Measurements from ENCODE around the gene SEZ6L.

Gene SEZ6L

GRCh38 chr22:26169315-26170111, at the start of gene SEZ6L:
TSS of gene SEZ6L (plus strand) at chr22:26169462. CDS start at chr22:26169670, 208 bp downstream.
- FAIRE-seq, result no peak

- FAIRE-seq, result no peak
These were observed 46.3 kb upstream of the SEZ6L start for GRCh38 chr22:26122920-26123468.

- FAIRE-seq, result no peak
These were observed 44.1 kb upstream of the SEZ6L start for GRCh38 chr22:26124991-26125725.

- FAIRE-seq, result no peak
These were observed 42.1 kb upstream of the SEZ6L start for GRCh38 chr22:26127126-26127525.

GRCh38 chr22:26127556-26127955, 41.7 kb upstream of the SEZ6L start:
- FAIRE-seq, result no peak

GRCh38 chr22:26131589-26132154, 37.6 kb upstream of the SEZ6L start:
- no peak for FAIRE-seq

GRCh38 chr22:26134654-26135330, 34.5 kb upstream of the SEZ6L start:
- FAIRE-seq, result no peak

- FAIRE-seq, result no peak
These were observed 33.5 kb upstream of the SEZ6L start for GRCh38 chr22:26135806-26136205.

- FAIRE-seq, result no peak
These were observed 30.0 kb upstream of the SEZ6L start for GRCh38 chr22:26139310-26139709.

- FAIRE-seq, result no peak
These were observed 27.4 kb upstream of the SEZ6L start for GRCh38 chr22:26141831-26142230.

GRCh38 chr22:26143806-26144325, 25.4 kb upstream of the SEZ6L start:
- no peak for FAIRE-seq

GRCh38 chr22:26159886-26160285, 9.4 kb upstream of the SEZ6L start:
- no peak for FAIRE-seq

GRCh38 chr22:26161746-26162145, 7.5 kb upstream of the SEZ6L start:
- FAIRE-seq, result no peak

GRCh38 chr22:26162926-26163325, 6.3 kb upstream of the SEZ6L start:
- FAIRE-seq, result no peak

GRCh38 chr22:26164174-26164573, 5.1 kb upstream of the SEZ6L start:
- no peak for FAIRE-seq

- FAIRE-seq, result no peak
These were observed 871 bp upstream of the SEZ6L start for GRCh38 chr22:26168330-26168851.

GRCh38 chr22:26168939-26169314, 335 bp upstream of the SEZ6L start:
- FAIRE-seq, result no peak

GRCh38 chr22:26170112-26170492, 840 bp downstream of the SEZ6L start:
- no peak for FAIRE-seq

GRCh38 chr22:26170795-26171580, 1.7 kb downstream of the SEZ6L start:
- no peak for FAIRE-seq

GRCh38 chr22:26172389-26172990, 3.2 kb downstream of the SEZ6L start:
- no peak for FAIRE-seq

GRCh38 chr22:26174280-26174679, 5.0 kb downstream of the SEZ6L start:
- no peak for FAIRE-seq
